Measurements from ENCODE around the gene OSM.
A peak's percentile ranks its signal among the peaks of the same experiment; 100 is the strongest.
"Not testable (repeated sequence)": the region's sequence is repeated elsewhere in the genome, so short reads cannot be mapped to it uniquely, and the experiment has no call there.

Gene OSM

GRCh38 chr22:30238136-30238535, 28.5 kb downstream of the OSM start:
- in situ Hi-C loops (cut with HindIII; ENCODE audit: low pct_ligation_motif_present, low pct_unique_long_range_greater_than_20kb, low sequenced_read_pairs): no loop called here
- DNase-seq: no peak

- no peak for DNase-seq
Observed at GRCh38 chr22:30236875-30237274, 29.8 kb downstream of the OSM start.

GRCh38 chr22:30235687-30236170, 30.9 kb downstream of the OSM start:
- peak; percentile 97 for DNase-seq
- in situ Hi-C loops (cut with HindIII; ENCODE audit: low pct_ligation_motif_present, low pct_unique_long_range_greater_than_20kb, low sequenced_read_pairs): no loop called here

More at GRCh38 chr22:30236875-30237274, 29.8 kb downstream of the OSM start:
- in situ Hi-C loops (cut with HindIII; ENCODE audit: low pct_ligation_motif_present, low pct_unique_long_range_greater_than_20kb, low sequenced_read_pairs): no loop called here

- peak; percentile 32 for DNase-seq
- in situ Hi-C loops (cut with HindIII; ENCODE audit: low pct_ligation_motif_present, low pct_unique_long_range_greater_than_20kb, low sequenced_read_pairs): no loop called here
Observed at GRCh38 chr22:30234786-30235470, 31.7 kb downstream of the OSM start.

- in situ Hi-C loops (cut with HindIII; ENCODE audit: low pct_ligation_motif_present, low pct_unique_long_range_greater_than_20kb, low sequenced_read_pairs); DNase-seq: not testable (repeated sequence)
Observed at GRCh38 chr22:30234325-30234724, 32.3 kb downstream of the OSM start.

- no peak for DNase-seq
- in situ Hi-C loops (cut with HindIII; ENCODE audit: low pct_ligation_motif_present, low pct_unique_long_range_greater_than_20kb, low sequenced_read_pairs): no loop called here
Observed at GRCh38 chr22:30233582-30233981, 33.1 kb downstream of the OSM start.

- no peak for DNase-seq
- in situ Hi-C loops (cut with HindIII; ENCODE audit: low pct_ligation_motif_present, low pct_unique_long_range_greater_than_20kb, low sequenced_read_pairs): no loop called here
Observed at GRCh38 chr22:30232716-30233218, 33.9 kb downstream of the OSM start.

- in situ Hi-C loops (cut with HindIII; ENCODE audit: low pct_ligation_motif_present, low pct_unique_long_range_greater_than_20kb, low sequenced_read_pairs): no loop called here
- DNase-seq: no peak
Observed at GRCh38 chr22:30230787-30231461, 35.7 kb downstream of the OSM start.

GRCh38 chr22:30230330-30230729, 36.3 kb downstream of the OSM start:
- in situ Hi-C loops (cut with HindIII; ENCODE audit: low pct_ligation_motif_present, low pct_unique_long_range_greater_than_20kb, low sequenced_read_pairs): no loop called here
- no peak for DNase-seq

- in situ Hi-C loops (cut with HindIII; ENCODE audit: low pct_ligation_motif_present, low pct_unique_long_range_greater_than_20kb, low sequenced_read_pairs): no loop called here
- DNase-seq: no peak
Observed at GRCh38 chr22:30228509-30229359, 37.9 kb downstream of the OSM start.

- DNase-seq: no peak
- in situ Hi-C loops (cut with HindIII; ENCODE audit: low pct_ligation_motif_present, low pct_unique_long_range_greater_than_20kb, low sequenced_read_pairs): no loop called here
Observed at GRCh38 chr22:30227438-30228228, 39.0 kb downstream of the OSM start.

- in situ Hi-C loops (cut with HindIII; ENCODE audit: low pct_ligation_motif_present, low pct_unique_long_range_greater_than_20kb, low sequenced_read_pairs): no loop called here
- no peak for DNase-seq
Observed at GRCh38 chr22:30226192-30226832, 40.3 kb downstream of the OSM start.

- in situ Hi-C loops (cut with HindIII; ENCODE audit: low pct_ligation_motif_present, low pct_unique_long_range_greater_than_20kb, low sequenced_read_pairs): no loop called here
- no peak for DNase-seq
Observed at GRCh38 chr22:30225220-30225927, 41.3 kb downstream of the OSM start.

- in situ Hi-C loops (cut with HindIII; ENCODE audit: low pct_ligation_motif_present, low pct_unique_long_range_greater_than_20kb, low sequenced_read_pairs): no loop called here
- DNase-seq: no peak
Observed at GRCh38 chr22:30224161-30224857, 42.3 kb downstream of the OSM start.

- no peak for DNase-seq
- in situ Hi-C loops (cut with HindIII; ENCODE audit: low pct_ligation_motif_present, low pct_unique_long_range_greater_than_20kb, low sequenced_read_pairs): no loop called here
Observed at GRCh38 chr22:30223303-30223702, 43.3 kb downstream of the OSM start.

- in situ Hi-C loops (cut with HindIII; ENCODE audit: low pct_ligation_motif_present, low pct_unique_long_range_greater_than_20kb, low sequenced_read_pairs): no loop called here
- no peak for DNase-seq
Observed at GRCh38 chr22:30222321-30222720, 44.3 kb downstream of the OSM start.

Measured in ACHN (cell line).